ENCODE data around the gene LEKR1. TPM values are rescaled to one million over a fixed set of nuclear protein-coding genes. Genes with fewer than 3 reads are reported as not detected.

The LEKR1 gene
- total RNA-seq, 2 experiments from 2014 or later, result 0.16 TPM; not detected in 1

GRCh38 chr3:157030712-157031111 is 204.6 kb downstream of the LEKR1 start:
- no TSS peak for BruUV-seq (replicated peaks)
- TF ChIP-seq EZH2phosphoT487 (IDR thresholded peaks at IDR 0.05; ENCODE audit: borderline replicate concordance, low read depth, low read length), result no peak
- TF ChIP-seq CTCF (conservative IDR thresholded peaks at IDR 0.05; ENCODE audit: low read length), result no peak
- Histone ChIP-seq H3K9me3 (ENCODE audit: low read length) (no peaks in the 10 kb centered on the region), H3K36me3 (ENCODE audit: insufficient read depth, low read length) (no peaks in the 10 kb centered on the region), H4K20me1 (ENCODE audit: insufficient read depth, low read length) (no peaks in the 10 kb centered on the region), H2AFZ (ENCODE audit: low read length) (no peak overlapping the region), H3K9me2 (ENCODE audit: insufficient read depth, low read length) (no peaks in the 10 kb centered on the region), H3K79me2 (ENCODE audit: insufficient read depth, low read depth, low read length) (no peaks in the 10 kb centered on the region), H3K4me1 (ENCODE audit: insufficient read depth, low read length, poor library complexity, severe bottlenecking) (no peaks in the 10 kb centered on the region), H3K4me2 (ENCODE audit: low read length) (no peak overlapping the region), H3K27ac (ENCODE audit: low read depth, low read length, poor library complexity, severe bottlenecking) (no peak overlapping the region), H3K4me3 (ENCODE audit: low read depth, low read length, poor library complexity, severe bottlenecking) (no peak overlapping the region)
- ChIA-PET POLR2A (interaction anchor here (0.7 kb wide), 1 partner anchor 225 kb away, joined by 3 read pairs; no protein-coding TSS in a partner anchor), CTCF (ENCODE audit: unreplicated experiment) (no interaction called here)
- intact Hi-C loops (cut with micrococcal nuclease; ENCODE audit: unreplicated experiment), result no loop called here
- no peak for DNase-seq (ENCODE audit: low spot score)

DNA sequence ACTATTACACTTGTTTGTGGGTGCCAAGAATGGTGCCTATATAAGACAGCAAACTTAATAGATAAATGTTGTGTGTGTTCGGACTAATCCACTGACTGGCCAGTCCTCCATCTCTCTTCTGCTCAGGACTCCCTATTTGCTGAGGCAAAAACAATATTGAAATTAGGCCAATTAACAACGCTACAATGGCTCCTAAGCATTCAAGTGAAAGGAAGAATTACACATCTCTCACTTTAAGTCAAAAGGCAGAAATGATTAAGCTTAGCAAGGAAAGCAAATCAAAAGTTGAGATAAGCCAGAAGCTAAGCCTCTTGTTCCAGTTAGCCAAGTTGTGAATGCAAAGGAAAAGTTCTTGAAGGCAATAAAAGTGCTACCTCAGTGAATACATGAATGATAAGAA is 206.8 kb downstream of the LEKR1 start:
- Histone ChIP-seq H3K79me2 (ENCODE audit: insufficient read depth, low read depth, low read length) (no peaks in the 10 kb centered on the region), H2AFZ (ENCODE audit: low read length) (no peak overlapping the region), H3K27ac (ENCODE audit: low read depth, low read length, poor library complexity, severe bottlenecking) (no peak overlapping the region), H3K9me3 (ENCODE audit: low read length) (no peaks in the 10 kb centered on the region), H4K20me1 (ENCODE audit: insufficient read depth, low read length) (no peaks in the 10 kb centered on the region), H3K4me1 (ENCODE audit: insufficient read depth, low read length, poor library complexity, severe bottlenecking) (no peaks in the 10 kb centered on the region), H3K36me3 (ENCODE audit: insufficient read depth, low read length) (no peaks in the 10 kb centered on the region), H3K4me2 (ENCODE audit: low read length) (no peak overlapping the region), H3K9me2 (ENCODE audit: insufficient read depth, low read length) (no peaks in the 10 kb centered on the region), H3K4me3 (ENCODE audit: low read depth, low read length, poor library complexity, severe bottlenecking) (no peak overlapping the region)
- CTCF ChIA-PET (ENCODE audit: unreplicated experiment), result no interaction called here
- intact Hi-C loops (cut with micrococcal nuclease; ENCODE audit: unreplicated experiment), result no loop called here
- no peak for DNase-seq (ENCODE audit: low spot score)
- BruUV-seq (replicated peaks), result no TSS peak
- POLR2A ChIA-PET, result interaction anchor here (0.5 to 1.2 kb wide), 4 partner anchors 14 to 1898 kb away, joined by 3 to 5 read pairs (median 3); no protein-coding TSS in a partner anchor
- no peak for TF ChIP-seq EZH2phosphoT487 (IDR thresholded peaks at IDR 0.05; ENCODE audit: borderline replicate concordance, low read depth, low read length)
- no peak for TF ChIP-seq CTCF (conservative IDR thresholded peaks at IDR 0.05; ENCODE audit: low read length)

DNA sequence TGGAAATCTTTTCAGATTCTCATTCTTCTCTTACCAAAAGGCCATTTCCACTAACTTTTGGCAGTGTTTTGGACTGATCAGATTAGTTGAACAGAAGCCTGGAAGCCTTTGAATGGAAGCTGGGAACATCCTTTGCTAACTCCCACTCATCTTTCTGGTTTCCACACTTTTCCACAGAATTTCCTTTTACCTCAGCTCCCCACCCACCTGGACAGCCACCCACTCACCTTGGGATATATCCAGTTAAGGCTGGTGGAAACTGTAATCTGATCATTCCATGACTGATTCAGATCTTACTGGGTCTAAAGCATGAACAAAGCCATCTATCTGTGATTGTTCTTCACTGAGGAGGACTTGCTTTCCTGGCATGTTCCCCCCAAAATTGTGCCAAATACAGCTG is 214.3 kb downstream of the LEKR1 start:
- H4K20me1 ChIP-seq (ENCODE audit: insufficient read depth, low read length), result no peaks in the 10 kb centered on the region
- intact Hi-C loops (cut with micrococcal nuclease; ENCODE audit: unreplicated experiment), result no loop called here
- H3K4me2 ChIP-seq (ENCODE audit: low read length), result no peak overlapping the region
- H3K9me2 ChIP-seq (ENCODE audit: insufficient read depth, low read length), result no peaks in the 10 kb centered on the region
- no peaks in the 10 kb centered on the region for H3K4me1 ChIP-seq (ENCODE audit: insufficient read depth, low read length, poor library complexity, severe bottlenecking)
- no peak for DNase-seq (ENCODE audit: low spot score)
- H3K27ac ChIP-seq (ENCODE audit: low read depth, low read length, poor library complexity, severe bottlenecking), result no peak overlapping the region
- TF ChIP-seq EZH2phosphoT487 (IDR thresholded peaks at IDR 0.05; ENCODE audit: borderline replicate concordance, low read depth, low read length), result no peak
- TF ChIP-seq CTCF (conservative IDR thresholded peaks at IDR 0.05; ENCODE audit: low read length), result no peak
- H3K79me2 ChIP-seq (ENCODE audit: insufficient read depth, low read depth, low read length), result no peaks in the 10 kb centered on the region
- H3K9me3 ChIP-seq (ENCODE audit: low read length), result no peaks in the 10 kb centered on the region
- H3K36me3 ChIP-seq (ENCODE audit: insufficient read depth, low read length), result no peaks in the 10 kb centered on the region
- H3K4me3 ChIP-seq (ENCODE audit: low read depth, low read length, poor library complexity, severe bottlenecking), result no peak overlapping the region
- no TSS peak for BruUV-seq (replicated peaks)
- ChIA-PET CTCF (ENCODE audit: unreplicated experiment) (no interaction called here), POLR2A (no interaction called here)
- no peak overlapping the region for H2AFZ ChIP-seq (ENCODE audit: low read length)

Measured in OCI-LY7 (cell line).